Activated CD4-positive, alpha-beta T cell treated with anti-CD3 and anti-CD28 coated beads for 48 hours (primary cell): ENCODE measurements around the gene GTF2F2.
A peak's percentile ranks its signal among the peaks of the same experiment; 100 is the strongest.

ENCODE experiments used
- DNase-seq: peaks from one replicate; pipeline ENCODE4 v3.0.0-alpha.2; 2020

The GTF2F2 gene

DNA sequence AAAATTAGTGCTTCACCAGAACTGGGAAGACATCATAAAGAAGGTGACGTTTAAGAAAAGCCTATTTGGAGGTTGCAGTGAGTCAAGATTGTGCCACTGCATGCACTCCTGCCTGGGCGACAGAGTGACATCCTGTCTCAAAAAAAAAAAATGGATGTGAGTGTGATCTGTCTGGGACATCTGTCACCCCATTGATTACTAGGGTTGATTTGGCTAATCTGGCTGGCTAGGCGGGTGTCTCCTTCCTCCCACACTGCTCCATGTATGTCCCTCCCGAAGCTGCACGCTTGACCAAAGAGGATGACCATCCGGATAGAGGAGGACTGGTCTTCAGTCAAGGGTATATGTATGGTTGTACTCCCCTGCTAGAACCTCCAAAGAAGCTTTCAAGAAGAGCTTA lies 2.6 kb downstream of the GTF2F2 start:
- DNase-seq: no peak

DNA sequence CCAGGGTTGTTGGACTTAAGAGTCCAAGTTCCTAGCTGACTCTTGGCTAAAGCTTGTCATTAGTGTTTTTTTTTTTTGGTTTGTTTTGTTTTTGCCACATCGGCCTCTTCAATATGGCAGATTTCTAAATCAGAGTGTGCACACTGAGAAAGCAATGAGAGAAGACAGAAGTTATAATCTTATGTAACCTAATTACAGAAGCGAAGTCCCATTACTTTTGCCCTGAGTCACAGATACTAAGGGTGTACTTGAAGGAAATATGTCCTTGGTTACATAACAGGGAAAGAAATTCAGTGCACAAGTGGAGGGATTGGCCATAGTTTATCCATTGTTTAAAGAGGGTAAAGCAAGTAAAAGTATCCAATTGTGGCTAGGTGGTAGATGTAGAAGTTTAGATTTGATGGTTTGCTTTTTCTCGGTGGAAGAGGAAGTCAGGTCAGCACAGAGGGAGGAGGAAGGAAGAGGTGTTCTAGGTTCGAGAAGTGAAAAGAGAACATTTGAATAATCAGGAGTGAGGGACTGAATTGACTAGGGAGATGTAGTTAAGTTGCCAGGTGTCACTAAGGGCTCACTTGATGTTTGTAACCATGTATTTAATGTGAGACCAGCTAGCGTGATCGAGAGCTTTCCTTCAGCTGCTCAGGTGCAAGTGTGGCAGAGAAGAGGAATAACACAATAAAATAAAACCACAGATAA lies 12.2 kb downstream of the GTF2F2 start:
- no peak for DNase-seq

DNA sequence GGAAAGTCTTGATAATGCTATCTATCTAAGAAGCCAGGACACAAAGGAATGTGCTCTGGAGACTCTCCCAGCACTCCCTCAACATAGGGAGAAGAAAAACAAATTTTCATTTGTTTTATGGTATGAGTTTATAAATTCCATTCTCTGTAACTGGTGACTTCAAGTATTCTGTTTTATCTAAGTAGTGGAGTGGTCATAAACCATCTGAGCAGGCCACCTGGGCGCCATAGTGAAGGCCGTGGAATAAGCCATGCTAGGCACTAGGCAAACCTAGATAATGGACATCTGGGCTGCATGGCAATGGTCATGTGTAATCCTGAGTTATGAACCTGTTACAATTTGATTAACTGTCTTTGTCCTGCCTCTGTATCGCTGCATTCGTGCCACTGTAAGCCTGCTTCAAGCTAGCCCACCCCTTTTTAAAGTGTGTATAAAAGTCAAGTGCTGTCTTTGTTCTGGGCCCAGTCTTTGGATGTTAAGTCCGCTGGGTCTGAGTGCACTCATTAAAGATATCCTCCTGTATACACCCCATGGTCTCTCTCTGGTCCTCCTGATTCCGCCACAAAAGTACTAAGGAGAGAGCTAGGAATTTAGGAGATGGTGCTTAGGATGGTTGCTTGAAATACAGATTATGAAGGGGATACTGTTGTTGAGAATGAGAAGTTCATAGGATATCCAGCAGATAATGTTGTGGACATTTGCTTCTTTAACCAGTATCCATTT lies 13.2 kb downstream of the GTF2F2 start:
- DNase-seq: no peak

DNA sequence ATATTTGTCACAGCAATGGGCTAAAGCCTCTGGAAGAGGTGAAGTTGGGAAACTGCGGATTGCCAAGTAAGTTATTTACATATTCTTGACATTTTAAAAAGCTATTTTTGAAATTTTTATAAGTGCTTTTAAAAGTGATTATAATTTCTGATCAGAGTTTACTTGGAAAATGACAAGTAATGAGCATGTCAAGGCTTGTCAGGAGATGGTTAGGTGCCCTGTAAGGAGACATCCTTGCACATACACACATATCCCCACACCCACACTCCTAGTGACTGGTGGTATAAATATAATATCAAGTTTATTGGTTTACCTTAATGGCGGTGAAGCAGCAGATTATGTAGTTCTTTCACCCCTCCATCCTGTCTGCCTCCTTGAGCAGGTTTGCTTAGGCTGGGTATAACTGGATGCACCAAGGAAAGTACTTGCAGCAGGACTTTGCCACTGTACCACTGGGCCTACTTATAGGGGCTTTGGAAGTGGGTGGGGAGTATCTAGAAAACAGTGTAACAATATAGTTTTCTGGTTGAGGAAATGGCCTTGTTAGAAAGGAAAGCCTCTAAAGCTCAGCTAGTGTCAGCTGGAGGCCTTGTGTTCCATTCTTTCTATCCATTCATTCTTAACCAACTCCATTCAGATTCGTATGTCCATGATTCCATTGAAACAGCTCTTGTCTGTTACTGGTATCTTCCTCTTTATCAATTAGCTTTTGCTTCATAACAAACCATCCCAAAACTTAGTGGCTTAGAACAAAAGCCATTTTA lies 16.6 kb downstream of the GTF2F2 start:
- no peak for DNase-seq

DNA sequence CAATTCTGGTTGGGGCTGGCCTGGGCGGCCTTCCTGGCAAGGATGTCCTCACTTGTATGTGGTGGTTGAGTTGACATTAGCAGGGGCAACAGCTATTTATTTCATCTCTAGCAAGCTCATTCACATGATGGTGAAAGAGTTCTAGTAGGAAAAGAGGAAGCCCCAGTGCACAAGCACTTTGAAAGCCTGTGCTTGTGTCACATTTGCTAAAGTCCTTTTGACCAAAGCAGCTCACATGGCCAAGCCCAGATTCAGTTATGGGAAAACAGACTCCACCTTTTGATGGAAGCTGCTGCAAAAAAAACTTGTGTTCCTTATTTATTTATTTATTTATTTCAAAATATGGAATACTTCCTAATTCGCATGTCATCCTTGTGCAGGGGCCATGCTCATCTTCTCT lies 17.2 kb downstream of the GTF2F2 start:
- no peak for DNase-seq

DNA sequence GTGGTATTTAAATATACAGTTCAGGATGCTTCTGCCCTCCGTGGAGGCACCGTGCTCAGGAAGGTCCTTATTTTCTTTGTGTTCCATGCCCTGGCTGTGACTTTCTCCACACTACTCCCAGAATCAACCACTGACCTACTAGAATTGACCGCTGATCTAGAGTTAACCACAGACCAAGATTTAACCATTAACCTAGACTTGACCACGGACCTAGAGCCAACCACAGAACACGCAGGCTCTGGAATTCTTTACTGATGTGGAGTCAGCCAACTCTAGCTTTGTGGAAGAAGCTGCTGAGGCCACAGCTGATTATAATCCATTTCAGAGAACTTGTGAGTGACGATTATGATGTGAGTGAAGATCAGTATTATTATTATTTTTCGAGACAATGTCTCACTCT lies 18.0 kb downstream of the GTF2F2 start:
- DNase-seq: no peak

DNA sequence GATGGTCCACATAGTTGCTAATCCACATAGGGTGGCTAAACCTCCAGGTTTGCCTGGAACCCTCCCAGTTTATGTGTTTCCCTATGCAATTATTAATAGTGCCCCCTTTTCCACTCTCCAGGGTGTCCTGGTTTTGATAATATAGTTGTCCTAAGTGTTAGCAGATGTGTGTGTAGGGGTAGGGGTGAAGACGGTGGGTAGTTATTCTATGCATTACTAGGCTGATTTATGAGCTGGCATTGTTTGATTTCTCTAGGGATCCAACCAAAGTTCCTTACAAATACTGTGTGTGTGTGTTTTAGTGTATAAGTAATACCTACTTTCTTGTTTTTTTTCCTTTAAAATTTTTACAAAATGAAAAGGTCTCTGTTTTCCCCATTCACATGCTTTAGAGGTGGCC lies 21.1 kb downstream of the GTF2F2 start:
- no peak for DNase-seq

DNA sequence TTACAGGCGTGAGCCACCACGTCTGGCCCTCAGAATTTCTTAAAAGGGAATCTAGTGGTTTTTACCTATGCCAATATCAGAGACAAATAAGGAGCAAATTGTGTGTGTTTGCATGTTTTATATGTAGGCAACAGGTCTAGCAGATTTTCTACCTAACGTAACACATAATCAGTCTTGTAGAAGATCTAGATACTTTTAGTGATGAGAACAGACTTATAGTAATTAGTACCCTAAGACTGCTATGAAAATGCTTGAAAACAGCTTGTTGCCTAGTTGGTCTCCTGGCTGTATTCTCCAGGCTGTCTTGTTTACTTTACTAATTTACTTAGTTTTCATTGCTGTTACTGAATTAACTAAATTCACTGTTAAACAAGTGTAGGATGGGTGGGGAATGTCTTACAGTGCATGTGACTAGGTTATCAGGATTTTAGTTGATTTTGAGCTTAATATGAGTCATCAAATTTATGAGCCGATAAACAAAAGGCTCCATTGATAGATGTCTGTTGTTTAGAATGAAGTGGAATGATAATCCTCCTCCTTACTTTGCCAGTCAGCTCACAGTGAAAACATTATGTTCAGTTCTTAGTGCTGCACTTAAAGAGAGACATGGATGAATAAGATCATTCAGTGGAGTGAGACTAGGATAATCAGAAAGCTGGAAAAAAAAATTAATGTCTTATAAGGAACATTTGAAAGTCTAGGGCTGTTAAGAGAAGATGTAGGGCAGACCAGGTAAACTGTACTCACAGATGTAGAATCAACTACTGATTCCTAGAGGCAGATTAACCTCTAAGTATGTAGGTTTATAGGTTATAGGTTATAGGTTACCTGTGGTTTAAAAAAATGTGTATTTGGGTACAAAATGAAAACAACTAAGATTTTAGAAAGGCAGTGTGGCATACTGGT lies 22.4 kb downstream of the GTF2F2 start:
- no peak for DNase-seq

DNA sequence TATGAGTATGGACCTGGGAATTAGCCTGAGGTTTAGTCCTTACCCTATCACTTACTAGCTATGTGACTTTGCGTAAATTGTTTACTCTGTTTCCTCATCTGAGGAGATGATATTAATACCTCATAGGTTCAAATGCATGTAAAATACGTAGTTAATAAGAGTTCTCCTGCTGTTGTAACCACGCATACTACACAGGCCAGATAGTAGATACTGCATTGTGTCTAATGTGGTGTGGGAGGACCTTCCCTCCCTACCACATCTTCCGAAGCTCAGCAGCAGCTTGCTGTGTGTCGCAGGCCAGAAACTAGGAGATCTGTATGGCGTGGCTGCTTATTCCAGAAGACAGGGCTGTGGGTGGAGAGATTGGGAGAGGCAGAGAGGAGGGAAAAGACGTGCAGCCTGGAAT lies 23.0 kb downstream of the GTF2F2 start:
- DNase-seq: no peak

DNA sequence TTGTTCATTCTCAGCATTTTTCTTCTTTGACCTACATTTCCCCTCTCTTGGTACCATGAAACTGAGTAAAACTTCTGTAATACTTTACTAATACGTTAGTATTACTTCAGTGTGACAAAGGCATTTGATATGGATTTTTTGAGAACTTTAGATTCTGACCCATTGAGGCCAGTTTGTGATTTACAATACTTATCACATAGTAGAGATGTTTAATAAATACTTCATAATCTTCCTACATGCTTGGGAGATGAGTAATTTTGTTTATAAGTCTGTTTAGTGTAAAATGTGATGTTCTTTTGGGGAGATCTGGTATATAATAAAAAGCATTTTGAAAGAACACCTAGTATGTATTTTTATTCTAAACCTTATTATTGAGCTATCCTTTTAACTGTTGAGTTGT lies 29.7 kb downstream of the GTF2F2 start:
- DNase-seq: no peak

DNA sequence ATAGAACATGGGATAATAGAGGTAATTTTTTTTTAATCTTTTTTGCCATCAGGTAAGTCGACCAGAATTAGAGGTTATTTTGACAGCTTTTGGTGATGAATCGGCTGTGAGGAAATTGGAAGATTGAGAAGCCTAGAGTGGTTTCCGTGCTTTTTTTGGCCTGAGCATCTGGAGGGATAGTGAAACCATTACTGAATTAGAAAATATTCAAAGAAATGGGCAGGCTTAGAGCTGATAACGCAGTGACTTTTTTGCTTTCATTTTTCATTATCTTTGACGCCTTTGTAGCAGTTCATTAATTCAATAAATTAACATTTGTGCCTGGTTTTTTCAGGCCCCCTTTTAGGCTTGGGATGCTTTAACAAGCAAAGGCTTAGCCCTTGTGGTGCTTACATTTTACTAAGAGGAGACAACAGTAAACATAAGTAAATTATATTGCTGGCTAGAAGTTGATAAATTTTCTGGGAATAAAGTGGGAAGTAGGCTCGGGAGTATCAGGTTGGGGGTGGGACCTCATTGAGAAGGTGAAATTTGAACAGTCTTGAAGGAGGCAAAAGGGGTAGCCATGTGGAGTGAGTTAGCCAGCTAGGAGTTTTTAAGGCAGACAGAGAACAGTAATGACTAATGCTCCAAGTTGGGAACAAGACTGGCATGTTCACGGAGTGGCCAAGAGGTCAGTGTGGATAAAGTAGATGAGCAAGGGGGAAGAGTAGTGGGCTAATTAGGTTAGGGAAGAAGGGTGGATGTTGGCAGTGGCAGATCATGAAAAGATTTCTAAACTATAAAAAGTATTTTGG lies 36.5 kb downstream of the GTF2F2 start:
- no peak for DNase-seq

DNA sequence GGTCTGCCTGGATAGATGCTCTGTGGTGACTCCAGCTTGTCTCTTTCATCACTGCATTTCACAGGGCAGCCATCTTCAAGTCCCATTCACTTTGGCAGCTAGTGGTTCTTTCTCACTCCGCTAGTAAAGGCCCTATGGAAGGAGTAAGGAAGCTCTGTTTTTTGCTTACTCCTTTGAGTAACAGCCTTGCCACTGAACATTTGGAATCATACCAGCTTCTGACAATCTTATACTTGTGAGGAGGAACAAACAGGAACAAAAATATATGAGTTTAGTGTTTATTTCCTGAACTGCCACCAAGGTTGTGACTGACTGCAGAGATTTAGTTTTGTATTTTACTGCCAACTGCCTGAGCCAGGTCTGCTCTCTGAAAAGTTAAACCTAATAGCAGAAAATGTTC lies 41.9 kb downstream of the GTF2F2 start:
- DNase-seq: no peak

DNA sequence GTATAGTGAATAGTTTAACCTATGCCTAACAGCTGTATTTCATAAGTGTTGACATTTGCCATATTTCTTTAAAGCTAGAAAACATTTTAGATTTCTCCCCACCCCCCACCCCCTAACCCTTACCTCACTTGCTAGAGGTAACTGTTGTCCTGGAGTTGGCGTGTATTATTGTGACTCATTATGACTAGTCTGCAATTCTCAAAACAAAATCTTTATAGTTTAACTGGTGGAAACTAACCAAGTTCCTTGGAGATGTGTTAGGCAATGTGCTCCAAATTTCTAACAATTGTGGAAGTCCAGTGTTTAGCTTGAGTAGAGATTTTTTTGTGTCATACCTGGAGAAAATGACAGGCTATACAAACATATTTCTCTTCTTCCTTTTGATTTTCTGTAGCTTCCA lies 42.5 kb downstream of the GTF2F2 start:
- no peak for DNase-seq

DNA sequence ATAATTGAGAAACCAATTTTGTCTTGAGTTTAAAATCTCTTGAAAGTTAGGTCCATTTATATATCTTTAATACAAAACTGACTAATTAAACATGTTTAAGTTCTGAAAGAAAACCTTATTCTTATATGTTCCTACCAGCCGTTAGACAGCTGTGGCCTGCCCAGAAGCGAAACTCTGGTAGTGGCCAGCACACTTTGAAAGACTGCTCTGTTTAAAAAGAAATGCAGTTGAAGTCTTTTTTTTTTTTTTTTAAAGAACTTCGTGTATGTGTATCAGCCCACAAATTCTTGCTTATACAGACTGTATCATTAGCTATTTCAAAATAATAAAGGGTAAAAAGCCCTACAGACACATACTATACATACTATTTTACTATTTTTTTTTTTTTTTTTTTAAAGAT lies 46.5 kb downstream of the GTF2F2 start:
- no peak for DNase-seq

DNA sequence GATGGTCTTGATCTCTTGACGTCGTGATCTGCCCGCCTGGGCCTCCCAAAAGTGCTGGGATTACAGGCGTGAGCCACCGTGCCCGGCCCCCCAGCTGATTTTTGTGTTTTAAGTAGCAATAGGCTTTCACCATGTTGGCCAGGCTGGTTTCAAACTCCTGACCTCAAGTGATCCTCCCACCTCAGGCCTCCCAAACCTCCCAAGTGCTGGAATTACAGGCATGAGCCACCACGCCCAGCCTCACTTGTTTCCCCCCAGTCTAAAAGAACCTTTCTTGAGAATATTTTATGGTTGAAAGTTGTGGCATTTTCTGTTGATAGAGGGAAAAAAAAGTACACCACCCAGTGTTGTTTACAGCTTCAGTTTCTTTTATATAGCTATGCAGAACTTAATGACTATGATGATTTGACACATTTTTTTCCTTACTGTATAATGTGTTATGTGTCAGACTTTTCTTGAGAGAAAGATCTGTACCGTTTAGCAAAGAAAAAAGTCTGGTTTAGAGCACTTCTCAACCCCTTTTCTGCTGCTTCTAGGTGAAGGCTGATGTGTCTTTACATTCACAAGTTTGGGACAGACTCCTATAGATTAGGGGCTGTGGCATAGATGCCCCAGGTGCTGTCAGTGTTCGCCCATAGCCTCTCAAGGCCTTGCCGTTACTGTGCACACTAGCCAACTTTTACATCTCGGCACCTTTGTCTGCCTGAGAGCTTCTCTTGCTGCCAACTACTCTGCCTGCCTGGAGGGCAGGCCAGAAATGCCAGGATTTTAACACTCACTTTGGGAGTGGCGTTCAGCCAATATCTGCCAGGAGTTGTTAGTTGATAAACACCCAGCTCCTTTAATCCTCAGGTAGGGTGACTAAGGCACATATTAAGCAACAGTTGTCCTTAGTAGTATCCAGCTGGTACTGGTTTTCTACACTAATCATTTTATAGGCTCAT lies 47.6 kb downstream of the GTF2F2 start:
- no peak for DNase-seq

DNA sequence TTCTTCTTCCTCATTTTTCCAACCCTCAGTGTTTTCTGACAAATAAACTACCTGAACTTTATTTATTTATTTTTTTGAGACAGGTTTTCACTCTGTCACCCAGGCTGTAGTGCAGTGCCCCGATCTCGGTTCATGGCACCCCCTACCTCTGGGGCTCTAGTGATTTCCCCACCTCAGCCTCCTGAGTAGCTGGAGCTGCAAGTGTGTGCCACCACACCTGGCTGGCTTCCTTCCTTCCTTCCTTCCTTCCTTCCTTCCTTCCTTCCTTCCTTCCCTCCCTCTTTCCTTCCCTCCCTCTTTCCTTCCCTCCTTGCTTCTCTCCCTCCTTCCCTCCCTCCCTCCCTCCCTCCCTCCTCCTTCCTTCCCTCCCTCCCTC lies 48.2 kb downstream of the GTF2F2 start:
- no peak for DNase-seq

DNA sequence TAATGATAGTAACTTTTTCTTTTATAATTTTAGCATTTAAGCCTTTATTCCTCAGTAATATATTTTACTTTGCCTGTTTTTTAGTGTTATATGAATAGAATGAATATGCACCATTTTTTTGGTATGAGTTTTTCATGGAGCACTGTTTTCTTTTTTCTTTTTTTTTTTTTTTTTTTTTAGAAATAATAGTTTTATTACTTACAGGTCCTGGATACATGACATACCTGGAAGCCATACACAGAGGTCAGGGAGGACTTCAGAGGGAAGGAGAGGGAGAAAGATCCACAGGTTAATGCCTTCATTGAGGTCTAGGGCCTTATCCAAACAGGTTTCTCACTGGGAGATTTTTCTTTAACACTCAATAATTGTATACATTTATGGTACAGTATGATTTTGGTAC lies 54.2 kb downstream of the GTF2F2 start:
- no peak for DNase-seq

DNA sequence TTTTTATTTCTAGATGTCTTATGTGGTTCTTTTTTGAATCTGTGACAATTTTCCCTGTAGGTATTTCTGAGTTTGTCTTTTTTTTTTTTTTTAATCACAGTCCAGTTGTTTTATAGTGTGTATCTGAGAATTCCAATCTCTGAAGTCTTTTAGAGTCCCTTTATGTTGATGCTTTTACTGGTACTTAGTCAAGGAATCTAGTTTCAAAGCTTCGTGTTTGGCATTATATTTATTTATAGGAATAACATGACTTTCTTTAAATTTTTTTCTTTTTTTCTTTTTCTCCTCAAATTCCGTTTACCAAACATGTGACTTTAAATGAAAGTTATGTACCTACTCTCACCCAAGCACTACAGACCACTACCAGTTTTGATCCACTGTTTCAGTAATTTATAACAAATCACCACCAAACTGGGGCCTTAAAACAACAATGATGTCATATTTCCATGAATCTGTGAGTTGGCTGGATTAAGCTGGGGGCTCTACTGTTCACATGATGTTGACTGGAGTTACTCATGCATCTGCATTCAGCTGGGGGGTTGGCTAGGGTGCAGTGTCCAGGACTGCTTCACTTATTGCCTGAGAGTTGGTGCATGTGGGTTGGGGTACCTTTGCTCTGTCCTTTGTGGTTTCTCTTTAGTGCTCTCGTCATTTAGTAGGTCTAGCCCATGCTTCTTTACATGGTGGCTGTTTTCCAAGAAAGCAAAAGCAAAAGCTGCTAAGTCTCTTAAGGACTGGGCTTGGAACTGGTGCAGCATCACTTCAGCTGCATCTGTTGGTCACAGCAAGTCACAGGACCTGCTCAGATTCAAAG lies 58.2 kb downstream of the GTF2F2 start:
- DNase-seq: peak; percentile 8

DNA sequence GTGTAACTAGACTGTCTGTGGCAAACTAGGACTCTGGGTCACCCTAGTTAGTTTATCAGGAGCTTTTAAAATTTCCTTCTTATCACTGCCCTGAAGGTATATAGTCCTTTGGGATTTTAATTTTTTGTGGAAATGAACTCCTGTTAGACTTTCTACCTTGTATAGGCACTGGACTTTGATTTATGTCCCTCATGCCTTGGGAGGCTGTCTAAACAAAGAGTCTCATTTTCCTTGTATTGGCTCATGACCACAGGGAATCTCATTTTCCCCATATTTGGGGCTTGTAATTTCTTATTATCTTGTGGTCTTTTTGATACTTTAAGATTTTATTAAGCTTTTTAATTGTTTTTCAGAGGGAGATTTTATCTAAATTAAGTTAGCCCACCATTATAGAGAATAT lies 59.1 kb downstream of the GTF2F2 start:
- DNase-seq: no peak

DNA sequence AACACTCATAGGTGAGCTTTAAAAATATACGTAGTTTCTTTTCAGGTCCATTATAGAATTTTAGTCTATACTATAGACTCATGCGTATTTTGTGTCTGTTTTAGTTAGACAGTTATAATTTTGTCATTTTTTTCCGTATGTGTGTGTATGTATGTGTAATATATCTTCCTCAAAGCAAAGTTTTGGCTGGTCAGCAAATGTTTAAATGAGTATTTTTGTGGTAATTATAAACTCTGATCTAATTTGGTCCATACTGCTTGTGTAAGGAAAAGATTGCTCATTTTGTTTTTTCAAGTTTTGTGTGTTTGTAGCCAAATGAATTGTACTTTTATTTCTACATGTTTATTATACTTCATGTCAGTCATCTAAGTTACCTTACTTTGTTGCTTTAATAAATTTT lies 60.0 kb downstream of the GTF2F2 start:
- DNase-seq: no peak
